K562 (cell line): ENCODE data around the gene ACRBP. TPM values are rescaled to one million over a fixed set of nuclear protein-coding genes. Genes with fewer than 3 reads are reported as not detected.
A peak's percentile ranks its signal among the peaks of the same experiment; 100 is the strongest.

Experiments
- ARID1B ChIP-seq: fragments of 450-650 bp; IDR thresholded peaks from 2 replicates; pipeline ENCODE4 v1.6.1; 2016; ENCODE audit warnings: antibody characterized with exemption, mild to moderate bottlenecking, inconsistent platforms
- BACH1 ChIP-seq: fragments of 200-800 bp; sonication (Bioruptor generic); IDR thresholded peaks from 2 replicates; pipeline ENCODE4 v1.6.1; 2016; ENCODE audit warnings: missing genetic modification characterization, missing compliant biosample characterization
- CBX8 ChIP-seq: fragments of 200-600 bp; sonication (generic); IDR thresholded peaks from 2 replicates; pipeline ENCODE4 v1.6.1; 2012; ENCODE audit warnings: borderline replicate concordance, mixed run types, low read depth, mild to moderate bottlenecking, moderate library complexity, mixed read lengths, low read length, control low read depth, inconsistent platforms; ENCODE audit not compliant: poor library complexity, severe bottlenecking; ENCODE audit errors: extremely low read depth
- DIDO1 ChIP-seq: fragments of 450-650 bp; IDR thresholded peaks from 2 replicates; pipeline ENCODE4 v1.6.1; 2016; ENCODE audit warnings: low read depth, missing biosample characterization, missing genetic modification characterization
- HLTF ChIP-seq: fragments of 450-650 bp; IDR thresholded peaks from 2 replicates; pipeline ENCODE4 v1.6.1; 2016
- LEF1 ChIP-seq: fragments of 450-650 bp; IDR thresholded peaks from 2 replicates; pipeline ENCODE4 v1.6.1; 2016; ENCODE audit warnings: mild to moderate bottlenecking
- MYBL2 ChIP-seq, 2 experiments: fragments of 450-650 bp in 1 of 2; sonication (generic) in 1 of 2; formaldehyde crosslinking in 1 of 2; IDR thresholded peaks; 2 replicates each; pipeline versions ENCODE4 v1.6.1 to v1.8.1; 2017 to 2022; ENCODE audit warnings: borderline replicate concordance in 1 of 2, inconsistent platforms in 1 of 2, low read depth in 1 of 2, mild to moderate bottlenecking in 1 of 2, missing genetic modification reagents in 1 of 2, moderate library complexity in 1 of 2
- NR4A1 ChIP-seq, 2 experiments: fragments of 250-450 bp in 1 of 2; fragments of 450-650 bp in 1 of 2; sonication (Bioruptor Pico) in 1 of 2; IDR thresholded peaks; 2 replicates each; pipeline versions ENCODE4 v1.4.0 to v1.6.1; 2016 to 2020; ENCODE audit warnings: mild to moderate bottlenecking in 2 of 2, missing compliant biosample characterization in 1 of 2, missing genetic modification characterization in 1 of 2, moderate library complexity in 1 of 2
- RB1 ChIP-seq: fragments of 450-650 bp; IDR thresholded peaks from 2 replicates; pipeline ENCODE4 v1.6.1; 2017; ENCODE audit warnings: low read depth, mild to moderate bottlenecking
- SMAD4 ChIP-seq: fragments of 250-450 bp; sonication (Bioruptor Pico); conservative IDR thresholded peaks from 2 replicates; pipeline ENCODE4 v1.8.0; 2021; ENCODE audit warnings: inconsistent platforms, mild to moderate bottlenecking, moderate library complexity
- ZNF316 ChIP-seq: fragments of 450-650 bp; IDR thresholded peaks from 2 replicates; pipeline ENCODE4 v1.6.1; 2016
- ZNF444 ChIP-seq: fragments of 250-450 bp; sonication (Bioruptor Pico); IDR thresholded peaks from 2 replicates; pipeline ENCODE4 v1.4.0; 2020; ENCODE audit warnings: mild to moderate bottlenecking, moderate library complexity
- ZNF79 ChIP-seq: fragments of 250-450 bp; sonication (Bioruptor Pico); IDR thresholded peaks from 2 replicates; pipeline ENCODE4 v1.4.0; 2020; ENCODE audit warnings: low read depth, mild to moderate bottlenecking, moderate library complexity
- polyA plus RNA-seq, 8 experiments: library from polyadenylated mRNA; depleted of rRNA in 4 of 8; stranded (reverse) in 5 of 8; unstranded in 3 of 8; fragments of >200 nt; fragmentation: Nextera tagmentation in 2 of 8; fragmentation: Illumina TruSeq in 1 of 8; extraction: Ambion mirVana in 2 of 8; extraction: Trizol in 1 of 8; gene quantifications; 2 replicates each; pipeline versions ENCODE4 v1.2.1 to v1.2.3, GENCODE V29; 2011 to 2014; ENCODE audit warnings: inconsistent platforms in 1 of 8, missing spikeins in 1 of 8
- total RNA-seq, 7 experiments: library from RNA; depleted of rRNA in 6 of 7; stranded (reverse); fragments of >200 nt in 6 of 7; fragmentation: Illumina TruSeq in 2 of 7; extraction: Trizol in 2 of 7; gene quantifications; 2 replicates each; pipeline versions ENCODE4 v1.2.1 to v1.2.3, GENCODE V29; 2011 to 2021; ENCODE audit warnings: low replicate concordance in 1 of 7
- TF ChIP-seq, protein P1 (sequence below), 2 experiments: IDR thresholded peaks in 1 of 2; conservative IDR thresholded peaks in 1 of 2; 2 replicates each; pipeline ENCODE4 v1.6.1; 2016; ENCODE audit warnings: low read depth in 2 of 2, mild to moderate bottlenecking in 1 of 2, missing compliant biosample characterization in 1 of 2, missing genetic modification characterization in 1 of 2, moderate library complexity in 1 of 2
- TF ChIP-seq, protein P2 (sequence below): fragments of 450-650 bp; IDR thresholded peaks from 2 replicates; pipeline ENCODE4 v1.6.1; 2016; ENCODE audit warnings: low read depth

ACRBP gene
- total and polyA plus RNA-seq, 9 of the 15 experiments (the other 6 are each of a cell fraction or from before 2014, with no cell fraction given) = 3.1 to 31.8 (median 8.4) TPM

DNA sequence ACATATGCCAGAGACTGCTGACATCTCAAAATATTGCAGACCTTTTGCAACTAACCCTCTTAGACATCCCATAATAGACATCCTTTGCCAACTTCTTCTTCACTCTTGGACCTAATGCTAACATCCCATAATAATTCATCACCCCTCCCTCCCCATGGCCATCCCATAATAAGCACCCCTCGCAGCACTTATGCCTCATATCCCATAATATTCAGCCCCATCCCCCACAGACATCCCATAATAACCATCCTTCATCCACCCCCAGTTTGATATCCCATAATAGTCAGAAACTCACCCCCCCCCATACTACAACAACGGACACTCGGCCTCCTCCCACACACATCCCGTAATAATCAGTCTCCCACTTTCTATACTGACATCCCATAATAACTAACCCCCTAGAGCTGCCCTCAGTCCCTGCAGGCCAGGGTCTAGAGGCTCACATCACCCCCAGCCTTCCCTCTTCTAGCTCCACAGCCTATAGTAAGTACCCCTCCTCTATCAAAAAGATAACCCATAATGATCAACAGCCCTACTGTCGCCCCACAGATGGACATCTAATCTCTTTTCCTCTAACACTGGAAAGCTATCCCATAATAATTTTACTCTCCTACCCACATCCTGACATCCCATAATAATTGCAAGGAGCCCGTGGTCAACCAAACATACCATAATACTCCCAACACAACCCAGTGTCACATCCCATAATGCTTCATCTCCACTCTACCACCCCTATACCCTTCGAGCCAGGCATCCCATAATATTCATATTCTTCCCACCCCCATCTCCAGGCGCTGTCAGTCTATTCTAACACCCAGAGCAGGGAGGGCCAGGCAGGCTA is 39.3 kb downstream of the ACRBP start (continued):
- 0 out of 2 replicates have a peak, but pooled peaks have one; percentile 50 for TF ChIP-seq NR4A1 (CRISPR knock-in tag; IDR thresholded peaks at IDR 0.05)
- peak; percentile 82 for TF ChIP-seq NR4A1 (tag; IDR thresholded peaks at IDR 0.05)
- TF ChIP-seq CBX8 = no peak
- TF ChIP-seq ZNF444 = 0 out of 2 replicates have a peak, but pooled peaks have one; percentile 37
- peak; percentile 74; the same call in 1 of the 2 replicates for TF ChIP-seq HLTF
- peak; percentile 92 for TF ChIP-seq ZNF316
- TF ChIP-seq DIDO1 = peak; percentile 63; the same call in 1 of the 2 replicates
- TF ChIP-seq, protein P1, sequence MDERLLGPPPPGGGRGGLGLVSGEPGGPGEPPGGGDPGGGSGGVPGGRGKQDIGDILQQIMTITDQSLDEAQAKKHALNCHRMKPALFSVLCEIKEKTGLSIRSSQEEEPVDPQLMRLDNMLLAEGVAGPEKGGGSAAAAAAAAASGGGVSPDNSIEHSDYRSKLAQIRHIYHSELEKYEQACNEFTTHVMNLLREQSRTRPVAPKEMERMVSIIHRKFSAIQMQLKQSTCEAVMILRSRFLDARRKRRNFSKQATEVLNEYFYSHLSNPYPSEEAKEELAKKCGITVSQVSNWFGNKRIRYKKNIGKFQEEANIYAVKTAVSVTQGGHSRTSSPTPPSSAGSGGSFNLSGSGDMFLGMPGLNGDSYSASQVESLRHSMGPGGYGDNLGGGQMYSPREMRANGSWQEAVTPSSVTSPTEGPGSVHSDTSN (CRISPR knock-in tag; IDR thresholded peaks at IDR 0.05; ENCODE audit: low read depth) = no peak
- TF ChIP-seq, protein P1 (tag; conservative IDR thresholded peaks at IDR 0.05; ENCODE audit: low read depth) = peak; percentile 57; the same call in 1 of the 2 replicates
- TF ChIP-seq SMAD4 (CRISPR knock-in tag) = peak; percentile 28; the same call in 1 of the 2 replicates
- TF ChIP-seq ARID1B = peak; percentile 72
- no peak for TF ChIP-seq RB1
- TF ChIP-seq, protein P2, sequence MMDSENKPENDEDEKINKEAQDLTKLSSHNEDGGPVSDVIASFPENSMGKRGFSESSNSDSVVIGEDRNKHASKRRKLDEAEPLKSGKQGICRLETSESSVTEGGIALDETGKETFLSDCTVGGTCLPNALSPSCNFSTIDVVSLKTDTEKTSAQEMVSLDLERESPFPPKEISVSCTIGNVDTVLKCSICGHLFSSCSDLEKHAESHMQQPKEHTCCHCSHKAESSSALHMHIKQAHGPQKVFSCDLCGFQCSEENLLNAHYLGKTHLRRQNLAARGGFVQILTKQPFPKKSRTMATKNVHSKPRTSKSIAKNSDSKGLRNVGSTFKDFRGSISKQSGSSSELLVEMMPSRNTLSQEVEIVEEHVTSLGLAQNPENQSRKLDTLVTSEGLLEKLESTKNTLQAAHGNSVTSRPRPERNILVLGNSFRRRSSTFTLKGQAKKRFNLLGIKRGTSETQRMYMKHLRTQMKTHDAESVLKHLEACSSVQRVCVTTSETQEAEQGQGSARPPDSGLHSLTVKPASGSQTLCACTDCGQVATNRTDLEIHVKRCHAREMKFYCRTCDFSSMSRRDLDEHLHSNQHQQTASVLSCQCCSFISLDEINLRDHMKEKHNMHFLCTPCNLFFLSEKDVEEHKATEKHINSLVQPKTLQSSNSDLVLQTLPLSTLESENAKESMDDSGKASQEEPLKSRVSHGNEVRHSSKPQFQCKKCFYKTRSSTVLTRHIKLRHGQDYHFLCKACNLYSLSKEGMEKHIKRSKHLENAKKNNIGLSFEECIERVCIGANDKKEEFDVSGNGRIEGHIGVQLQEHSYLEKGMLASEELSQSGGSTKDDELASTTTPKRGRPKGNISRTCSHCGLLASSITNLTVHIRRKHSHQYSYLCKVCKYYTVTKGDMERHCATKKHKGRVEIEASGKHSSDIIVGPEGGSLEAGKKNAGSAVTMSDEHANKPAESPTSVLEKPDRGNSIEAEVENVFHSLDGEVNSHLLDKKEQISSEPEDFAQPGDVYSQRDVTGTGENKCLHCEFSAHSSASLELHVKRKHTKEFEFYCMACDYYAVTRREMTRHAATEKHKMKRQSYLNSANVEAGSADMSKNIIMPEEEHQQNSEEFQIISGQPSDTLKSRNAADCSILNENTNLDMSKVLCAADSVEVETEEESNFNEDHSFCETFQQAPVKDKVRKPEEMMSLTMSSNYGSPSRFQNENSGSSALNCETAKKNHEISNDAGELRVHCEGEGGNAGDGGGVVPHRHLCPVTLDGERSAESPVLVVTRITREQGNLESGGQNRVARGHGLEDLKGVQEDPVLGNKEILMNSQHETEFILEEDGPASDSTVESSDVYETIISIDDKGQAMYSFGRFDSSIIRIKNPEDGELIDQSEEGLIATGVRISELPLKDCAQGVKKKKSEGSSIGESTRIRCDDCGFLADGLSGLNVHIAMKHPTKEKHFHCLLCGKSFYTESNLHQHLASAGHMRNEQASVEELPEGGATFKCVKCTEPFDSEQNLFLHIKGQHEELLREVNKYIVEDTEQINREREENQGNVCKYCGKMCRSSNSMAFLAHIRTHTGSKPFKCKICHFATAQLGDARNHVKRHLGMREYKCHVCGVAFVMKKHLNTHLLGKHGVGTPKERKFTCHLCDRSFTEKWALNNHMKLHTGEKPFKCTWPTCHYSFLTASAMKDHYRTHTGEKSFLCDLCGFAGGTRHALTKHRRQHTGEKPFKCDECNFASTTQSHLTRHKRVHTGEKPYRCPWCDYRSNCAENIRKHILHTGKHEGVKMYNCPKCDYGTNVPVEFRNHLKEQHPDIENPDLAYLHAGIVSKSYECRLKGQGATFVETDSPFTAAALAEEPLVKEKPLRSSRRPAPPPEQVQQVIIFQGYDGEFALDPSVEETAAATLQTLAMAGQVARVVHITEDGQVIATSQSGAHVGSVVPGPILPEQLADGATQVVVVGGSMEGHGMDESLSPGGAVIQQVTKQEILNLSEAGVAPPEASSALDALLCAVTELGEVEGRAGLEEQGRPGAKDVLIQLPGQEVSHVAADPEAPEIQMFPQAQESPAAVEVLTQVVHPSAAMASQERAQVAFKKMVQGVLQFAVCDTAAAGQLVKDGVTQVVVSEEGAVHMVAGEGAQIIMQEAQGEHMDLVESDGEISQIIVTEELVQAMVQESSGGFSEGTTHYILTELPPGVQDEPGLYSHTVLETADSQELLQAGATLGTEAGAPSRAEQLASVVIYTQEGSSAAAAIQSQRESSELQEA = peak; percentile 8; the same call in 1 of the 2 replicates
- peak; percentile 64; the same call in 1 of the 2 replicates for TF ChIP-seq ZNF79 (CRISPR knock-in tag)
- peak; percentile 34; the same call in 1 of the 2 replicates for TF ChIP-seq MYBL2 (IDR thresholded peaks at IDR 0.05; ENCODE audit: low read depth)
- no peak for TF ChIP-seq MYBL2 (CRISPR knock-in tag; IDR thresholded peaks at IDR 0.05; ENCODE audit: borderline replicate concordance)
- peak; percentile 59; the same call in 1 of the 2 replicates for TF ChIP-seq LEF1
- TF ChIP-seq BACH1 (tag) = peak; percentile 86
